ENCODE results near the gene PMAIP1. TPM values are rescaled to one million over a fixed set of nuclear protein-coding genes. Genes with fewer than 3 reads are reported as not detected.
A peak's percentile ranks its signal among the peaks of the same experiment; 100 is the strongest.

The PMAIP1 gene
- total RNA-seq, 1 donor from 2014 or later = 69.9 TPM

DNA sequence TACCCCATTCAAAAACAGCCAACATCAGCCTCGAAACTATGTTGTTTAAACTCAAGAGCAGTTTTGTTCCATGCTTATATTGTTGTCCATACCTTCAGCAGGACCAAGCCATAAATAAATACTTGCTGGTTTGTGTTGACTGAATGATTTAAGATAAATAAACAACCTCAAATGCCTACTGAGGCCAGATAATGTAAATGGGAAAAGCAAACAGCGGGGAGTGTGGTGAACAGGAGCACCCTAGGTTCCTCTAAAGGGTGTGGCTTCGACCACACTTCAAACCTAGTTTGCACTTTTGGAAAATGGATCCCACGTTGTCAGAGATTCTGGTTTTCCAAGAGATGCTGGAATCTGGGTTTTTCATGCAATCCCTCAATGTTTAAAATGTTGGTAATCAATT lies 1.7 kb upstream of the PMAIP1 start:
- CTCF ChIA-PET = interaction anchor here (0.9 kb wide), 1 partner anchor 14 kb away, joined by 4 read pairs; no protein-coding TSS in a partner anchor
- ATAC-seq (ENCODE audit: low read depth) = no peak
- intact Hi-C loops (cut with micrococcal nuclease) = loop anchor here (5.0 kb wide), 1 partner anchor 541 kb away; the partner anchor contains the start of gene LMAN1

GRCh38 chr18:59898609-59899297 lies 1.0 kb upstream of the PMAIP1 start:
- CTCF ChIA-PET = interaction anchor here (0.8 to 2.7 kb wide), 8 partner anchors 14 to 97 kb away, joined by 3 to 12 read pairs (median 4); no protein-coding TSS in a partner anchor
- intact Hi-C loops (cut with micrococcal nuclease) = loop anchor here (1.0 to 5.0 kb wide), 5 partner anchors 13 to 541 kb away; partner anchors contain the start of gene LMAN1
- H3K9me3 Mint-ChIP-seq = no peaks in the 10 kb centered on the region

More for the DNA sequence above, 1.7 kb upstream of the PMAIP1 start:
- peaks cover 36% of the 10 kb centered on the region for H3K36me3 Mint-ChIP-seq (ENCODE audit: low read depth)
- H3K27ac Mint-ChIP-seq = no peak overlapping the region
- peak overlapping the region; percentile 92 for H3K4me3 Mint-ChIP-seq
- no peak for DNase-seq
- H3K4me1 Mint-ChIP-seq = peaks cover 31% of the 10 kb centered on the region
- POLR2A ChIA-PET = interaction anchor here (1.3 to 3.3 kb wide), 2 partner anchors 49 to 60 kb away, joined by 3 to 61 read pairs; no protein-coding TSS in a partner anchor
- TF ChIP-seq CTCF (IDR thresholded peaks at IDR 0.05) = no peak
- no peaks in the 10 kb centered on the region for H3K9me3 Mint-ChIP-seq
- no peaks in the 10 kb centered on the region for H3K27me3 Mint-ChIP-seq

DNA sequence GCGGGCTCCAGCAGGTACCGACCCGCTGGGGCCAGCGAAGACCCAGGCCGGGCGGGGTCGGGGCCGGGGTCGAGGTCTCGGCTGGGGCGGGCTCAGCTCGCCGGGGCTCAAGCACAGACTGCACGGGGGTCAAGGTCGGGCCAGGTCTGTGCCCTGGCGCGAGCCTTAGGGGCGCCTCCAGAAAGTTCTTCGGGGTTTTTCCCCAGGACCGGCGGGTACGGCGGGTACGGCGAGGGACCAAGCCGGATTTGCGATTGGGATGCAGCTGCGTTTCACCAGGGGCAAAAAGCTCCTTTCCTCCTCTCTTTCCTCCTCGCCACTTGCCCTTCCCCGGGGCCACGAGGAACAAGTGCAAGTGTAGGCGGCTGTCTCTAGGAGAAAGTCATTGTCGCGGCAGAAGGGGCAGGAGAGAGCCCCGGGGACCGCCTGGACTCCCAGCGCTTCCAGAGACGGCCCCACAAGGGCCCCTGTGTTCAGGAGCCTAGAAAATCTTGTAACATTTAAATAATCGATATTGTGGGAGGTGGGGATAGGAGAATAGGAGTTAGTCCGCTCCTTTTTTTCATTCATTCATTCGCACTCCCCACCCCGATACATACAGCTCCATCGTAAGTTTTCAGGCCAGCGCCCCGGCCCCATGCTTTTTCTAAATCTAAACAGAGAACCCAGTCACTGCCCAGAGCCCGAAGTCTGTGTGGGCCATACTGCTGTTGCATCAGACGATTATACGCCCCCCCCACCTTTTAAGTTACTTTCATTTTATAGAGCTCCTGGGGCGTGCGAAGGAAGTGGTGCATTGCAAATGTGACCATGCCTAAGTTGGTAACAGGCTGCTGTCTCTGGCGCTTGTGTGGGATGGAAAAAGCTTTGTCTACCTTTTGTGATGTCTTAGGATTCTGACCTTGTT lies 679 bp downstream of the PMAIP1 start:
- H3K27me3 Mint-ChIP-seq = no peaks in the 10 kb centered on the region
- H3K4me3 Mint-ChIP-seq = peak overlapping the region; percentile 92
- TF ChIP-seq CTCF (IDR thresholded peaks at IDR 0.05) = no peak
- ATAC-seq (ENCODE audit: low read depth) (peak; percentile 51), DNase-seq (peak; percentile 46)
- no peaks in the 10 kb centered on the region for H3K9me3 Mint-ChIP-seq
- H3K27ac Mint-ChIP-seq = peak overlapping the region; percentile 99
- peaks cover 49% of the 10 kb centered on the region for H3K4me1 Mint-ChIP-seq
- POLR2A ChIA-PET = interaction anchor here (0.6 to 4.0 kb wide), 29 partner anchors 10 to 936 kb away, joined by 3 to 122 read pairs (median 6); no protein-coding TSS in a partner anchor
- CTCF ChIA-PET = interaction anchor here (1.2 to 2.7 kb wide), 7 partner anchors 15 to 96 kb away, joined by 3 to 12 read pairs (median 4); no protein-coding TSS in a partner anchor
- peaks cover 50% of the 10 kb centered on the region for H3K36me3 Mint-ChIP-seq (ENCODE audit: low read depth)
- intact Hi-C loops (cut with micrococcal nuclease) = loop anchor here (1.0 kb wide), 4 partner anchors 18 to 761 kb away; partner anchors contain the start of gene SEC11C

More at GRCh38 chr18:59898609-59899297, 1.0 kb upstream of the PMAIP1 start:
- H3K27ac Mint-ChIP-seq = peak overlapping the region; percentile 96
- H3K4me1 Mint-ChIP-seq = peaks cover 34% of the 10 kb centered on the region
- TF ChIP-seq CTCF (IDR thresholded peaks at IDR 0.05) = no peak
- DNase-seq = no peak
- H3K36me3 Mint-ChIP-seq (ENCODE audit: low read depth) = peaks cover 39% of the 10 kb centered on the region
- POLR2A ChIA-PET = interaction anchor here (0.7 to 4.0 kb wide), 17 partner anchors 14 to 97 kb away, joined by 3 to 122 read pairs (median 18); no protein-coding TSS in a partner anchor
- H3K4me3 Mint-ChIP-seq = peak overlapping the region; percentile 92
- ATAC-seq (ENCODE audit: low read depth) = no peak
- H3K27me3 Mint-ChIP-seq = no peaks in the 10 kb centered on the region

DNA sequence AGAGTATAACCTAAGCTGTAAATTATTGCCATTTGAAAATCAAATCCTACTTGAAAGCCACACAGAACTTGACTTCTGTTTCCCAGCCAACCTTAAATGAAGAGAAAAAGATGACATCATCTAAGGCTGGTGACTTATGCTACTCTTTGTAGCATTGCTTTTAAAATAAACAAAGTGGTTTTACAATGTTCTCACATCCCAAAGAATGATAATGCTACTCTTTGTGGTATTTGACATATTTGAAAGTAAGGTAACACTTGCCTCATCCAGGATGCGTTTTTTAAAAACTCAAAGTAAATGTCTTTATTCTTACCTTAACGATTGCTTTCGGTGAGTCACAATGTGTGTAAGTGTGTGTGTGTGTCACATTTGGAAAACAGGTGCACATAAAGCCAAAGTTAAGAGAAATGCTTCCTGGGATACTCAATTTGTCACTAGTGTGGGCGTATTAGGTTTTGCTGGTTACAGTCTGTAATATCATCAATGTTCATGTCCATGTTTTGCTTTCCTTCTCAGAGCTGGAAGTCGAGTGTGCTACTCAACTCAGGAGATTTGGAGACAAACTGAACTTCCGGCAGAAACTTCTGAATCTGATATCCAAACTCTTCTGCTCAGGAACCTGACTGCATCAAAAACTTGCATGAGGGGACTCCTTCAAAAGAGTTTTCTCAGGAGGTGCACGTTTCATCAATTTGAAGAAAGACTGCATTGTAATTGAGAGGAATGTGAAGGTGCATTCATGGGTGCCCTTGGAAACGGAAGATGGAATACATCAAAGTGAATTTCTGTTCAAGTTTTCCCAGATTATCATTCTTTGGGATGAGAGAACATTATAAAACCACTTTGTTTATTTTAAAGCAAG lies 2.6 kb downstream of the PMAIP1 start:
- DNase-seq = no peak
- intact Hi-C loops (cut with micrococcal nuclease) = no loop called here
- ChIA-PET POLR2A (interaction anchor here (0.6 to 4.0 kb wide), 4 partner anchors 17 to 57 kb away, joined by 3 to 122 read pairs (median 74); no protein-coding TSS in a partner anchor), CTCF (no interaction called here)
- H3K4me3 Mint-ChIP-seq = peak overlapping the region; percentile 92
- ATAC-seq (ENCODE audit: low read depth) = no peak
- H3K27me3 Mint-ChIP-seq = no peaks in the 10 kb centered on the region
- no peak for TF ChIP-seq CTCF (IDR thresholded peaks at IDR 0.05)
- H3K9me3 Mint-ChIP-seq = no peaks in the 10 kb centered on the region
- H3K27ac Mint-ChIP-seq = peak overlapping the region; percentile 41
- peaks cover 52% of the 10 kb centered on the region for H3K36me3 Mint-ChIP-seq (ENCODE audit: low read depth)
- peaks cover 68% of the 10 kb centered on the region for H3K4me1 Mint-ChIP-seq
